HL-60 (cell line): ENCODE measurements around the gene KDM3A.

ENCODE experiments used
- DNase-seq, 2 experiments: peaks; one replicate each; pipeline ENCODE4 v3.0.0-alpha.2; 2010 to 2020; ENCODE audit warnings: low read depth in 1 of 2, low spot score in 1 of 2
- H3K27ac ChIP-seq: fragments of 250-450 bp; sonication (Bioruptor Pico); replicated peaks from 2 replicates; pipeline ENCODE4 v1.5.1; 2020; ENCODE audit warnings: mild to moderate bottlenecking, moderate library complexity
- H3K27me3 ChIP-seq: fragments of 250-450 bp; sonication (Bioruptor Pico); 2 replicates; pipeline ENCODE4 v1.5.1; 2021; ENCODE audit warnings: mild to moderate bottlenecking, moderate library complexity; ENCODE audit not compliant: insufficient read depth, poor library complexity, severe bottlenecking
- H3K4me3 ChIP-seq: replicated peaks from 2 replicates; pipeline ENCODE4 v1.5.1; 2011; ENCODE audit warnings: mild to moderate bottlenecking, control low read depth, low read length; ENCODE audit not compliant: insufficient read depth
- CTCF ChIP-seq: IDR thresholded peaks from one replicate; pipeline ENCODE4 v1.5.1; 2011; ENCODE audit warnings: low read length, control low read depth, inconsistent platforms; ENCODE audit not compliant: insufficient read depth
- GABPA ChIP-seq: IDR thresholded peaks from 2 replicates; pipeline ENCODE4 v1.6.1; 2012; ENCODE audit warnings: low read depth
- POLR2AphosphoS5 ChIP-seq: IDR thresholded peaks from 2 replicates; pipeline ENCODE4 v1.6.1; 2012; ENCODE audit warnings: low read depth
- REST ChIP-seq: IDR thresholded peaks from 2 replicates; pipeline ENCODE4 v1.6.1; 2012; ENCODE audit warnings: low read depth; ENCODE audit not compliant: insufficient replicate concordance
- SPI1 ChIP-seq: IDR thresholded peaks from 2 replicates; pipeline ENCODE4 v1.6.1; 2012; ENCODE audit warnings: low read depth, mild to moderate bottlenecking, borderline replicate concordance

KDM3A gene

GRCh38 chr2:86498468-86499260 lies 57.5 kb downstream of the KDM3A start:
- no peak for DNase-seq
- no peak overlapping the region for H3K4me3 ChIP-seq
- no peaks in the 10 kb centered on the region for H3K27me3 ChIP-seq
- no peak overlapping the region for H3K27ac ChIP-seq
- TF ChIP-seq REST: no peak
- no peak for TF ChIP-seq POLR2AphosphoS5
- TF ChIP-seq SPI1: no peak
- TF ChIP-seq GABPA: no peak
- no peak for TF ChIP-seq CTCF

DNA sequence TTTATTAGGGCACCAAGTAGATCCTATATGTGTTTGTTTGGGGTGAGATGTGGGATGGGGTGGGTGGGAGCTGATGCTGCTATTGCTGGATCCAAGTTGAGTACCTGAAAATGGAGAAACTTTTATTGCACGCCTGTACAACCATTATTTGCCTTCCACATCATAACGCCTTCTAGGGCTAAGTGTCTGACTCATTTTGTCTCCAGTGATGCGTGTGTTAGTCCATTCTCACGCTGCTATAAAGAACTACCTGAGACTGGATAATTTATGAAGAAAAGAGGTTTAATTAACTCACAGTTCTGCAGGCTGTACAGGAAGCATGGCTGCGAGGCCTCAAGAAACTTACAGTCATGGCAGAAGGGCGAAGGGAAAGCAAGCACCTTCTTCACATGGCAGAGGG lies 58.2 kb downstream of the KDM3A start:
- H3K4me3 ChIP-seq: no peak overlapping the region
- DNase-seq: no peak
- no peak for TF ChIP-seq POLR2AphosphoS5
- no peak for TF ChIP-seq GABPA
- no peak for TF ChIP-seq REST
- no peak for TF ChIP-seq CTCF
- TF ChIP-seq SPI1: no peak
- H3K27me3 ChIP-seq: no peaks in the 10 kb centered on the region
- H3K27ac ChIP-seq: no peak overlapping the region

DNA sequence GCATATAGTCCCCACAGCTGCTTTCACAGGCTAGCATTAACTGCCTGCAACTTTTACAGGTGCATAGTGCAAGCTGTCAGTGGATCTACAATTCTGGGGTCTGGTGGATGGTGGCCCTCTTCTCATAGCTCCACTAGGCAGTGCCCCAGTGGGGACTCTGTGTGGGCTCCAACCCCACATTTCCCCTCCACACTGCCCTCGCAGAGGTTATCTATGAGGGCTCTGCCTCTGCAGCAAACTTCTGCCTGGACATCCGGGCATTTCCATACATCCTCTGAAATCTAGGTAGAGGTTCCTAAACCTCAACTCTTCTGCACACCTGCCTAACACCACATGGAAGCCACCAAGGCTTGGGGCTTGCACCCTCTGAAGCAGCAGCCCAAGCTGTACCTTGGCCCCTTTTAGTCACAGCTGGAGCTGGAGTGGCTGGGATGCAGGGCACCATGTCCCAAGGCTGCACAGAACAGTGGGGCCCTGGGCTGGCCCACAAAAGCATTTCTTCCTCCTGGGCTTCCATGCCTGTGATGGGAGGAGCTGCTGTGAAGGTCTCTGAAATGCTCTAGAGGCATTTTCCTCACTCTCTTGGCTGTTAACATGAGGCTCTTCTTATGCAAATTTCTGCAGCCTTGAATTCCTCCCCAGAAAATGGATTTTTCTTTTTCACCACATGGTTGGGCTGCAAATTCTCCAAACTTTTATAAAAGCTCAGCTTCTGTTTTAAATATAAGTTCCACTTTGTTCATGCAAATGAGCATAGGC lies 59.3 kb downstream of the KDM3A start:
- H3K27ac ChIP-seq: no peak overlapping the region
- H3K27me3 ChIP-seq: no peaks in the 10 kb centered on the region
- TF ChIP-seq CTCF (no peak), POLR2AphosphoS5 (0 out of 2 replicates have a peak, but pooled peaks have one; percentile 28)
- no peak for DNase-seq
- H3K4me3 ChIP-seq: no peak overlapping the region
